ENCODE data around the gene A3GALT2.

Gene A3GALT2

GRCh38 chr1:33305016-33305415 is 15.9 kb downstream of the A3GALT2 start:
- DNase-seq (ENCODE audit: low read depth), result no peak
- no peak overlapping the region for H3K4me3 ChIP-seq (ENCODE audit: control insufficient read depth, low read depth, low read length)
- TF ChIP-seq CTCF (conservative IDR thresholded peaks at IDR 0.05; ENCODE audit: control insufficient read depth, insufficient read depth, low read depth, low read length), result no peak

GRCh38 chr1:33302325-33302724 is 18.6 kb downstream of the A3GALT2 start:
- TF ChIP-seq CTCF (conservative IDR thresholded peaks at IDR 0.05; ENCODE audit: control insufficient read depth, insufficient read depth, low read depth, low read length), result no peak
- no peak overlapping the region for H3K4me3 ChIP-seq (ENCODE audit: control insufficient read depth, low read depth, low read length)
- no peak for DNase-seq (ENCODE audit: low read depth)

DNA sequence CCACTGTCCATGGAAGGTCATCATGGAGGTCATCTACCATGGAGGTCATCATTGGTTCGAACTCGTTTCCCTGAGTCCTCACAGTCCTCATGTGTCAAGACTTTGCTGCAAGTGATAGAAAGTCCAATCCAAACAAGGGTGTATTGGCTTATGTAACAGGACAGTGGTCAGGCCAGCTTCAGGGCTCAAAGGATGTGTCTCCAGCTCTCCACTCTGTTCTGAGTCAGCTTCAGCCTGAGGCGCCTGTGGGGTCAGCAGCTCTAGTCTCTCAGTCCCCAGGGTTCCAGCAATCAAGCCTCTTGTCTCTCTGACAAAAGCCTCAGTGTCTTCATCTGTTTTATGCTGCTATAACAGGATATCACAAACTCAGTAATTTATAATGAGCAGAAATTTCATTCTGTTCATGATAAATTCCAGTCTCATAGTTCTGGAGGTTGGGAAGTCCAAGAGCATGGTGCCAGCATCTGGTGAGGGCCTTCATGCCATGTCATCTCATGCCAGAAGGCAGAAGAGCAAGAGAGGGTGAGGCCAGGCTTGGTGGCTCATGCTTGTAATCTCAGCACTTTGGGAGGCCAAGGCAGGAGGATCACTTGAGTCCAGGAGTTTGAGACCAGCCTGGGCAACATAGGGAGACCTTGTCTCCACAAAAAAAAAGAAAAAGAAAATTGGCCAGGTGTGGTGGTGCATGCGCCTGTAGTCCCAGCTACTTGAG is 19.5 kb downstream of the A3GALT2 start:
- peak; percentile 37 for DNase-seq (ENCODE audit: low read depth)
- no peak overlapping the region for H3K4me3 ChIP-seq (ENCODE audit: control insufficient read depth, low read depth, low read length)
- no peak for TF ChIP-seq CTCF (conservative IDR thresholded peaks at IDR 0.05; ENCODE audit: control insufficient read depth, insufficient read depth, low read depth, low read length)

- H3K4me3 ChIP-seq (ENCODE audit: control insufficient read depth, low read depth, low read length), result no peak overlapping the region
- peak; percentile 83 for DNase-seq (ENCODE audit: low read depth)
- TF ChIP-seq CTCF (conservative IDR thresholded peaks at IDR 0.05; ENCODE audit: control insufficient read depth, insufficient read depth, low read depth, low read length), result no peak
These were observed 20.2 kb downstream of the A3GALT2 start for GRCh38 chr1:33300673-33301072.

GRCh38 chr1:33299461-33300155 is 21.3 kb downstream of the A3GALT2 start:
- H3K4me3 ChIP-seq (ENCODE audit: control insufficient read depth, low read depth, low read length), result no peak overlapping the region
- no peak for TF ChIP-seq CTCF (conservative IDR thresholded peaks at IDR 0.05; ENCODE audit: control insufficient read depth, insufficient read depth, low read depth, low read length)
- DNase-seq (ENCODE audit: low read depth), result no peak

DNA sequence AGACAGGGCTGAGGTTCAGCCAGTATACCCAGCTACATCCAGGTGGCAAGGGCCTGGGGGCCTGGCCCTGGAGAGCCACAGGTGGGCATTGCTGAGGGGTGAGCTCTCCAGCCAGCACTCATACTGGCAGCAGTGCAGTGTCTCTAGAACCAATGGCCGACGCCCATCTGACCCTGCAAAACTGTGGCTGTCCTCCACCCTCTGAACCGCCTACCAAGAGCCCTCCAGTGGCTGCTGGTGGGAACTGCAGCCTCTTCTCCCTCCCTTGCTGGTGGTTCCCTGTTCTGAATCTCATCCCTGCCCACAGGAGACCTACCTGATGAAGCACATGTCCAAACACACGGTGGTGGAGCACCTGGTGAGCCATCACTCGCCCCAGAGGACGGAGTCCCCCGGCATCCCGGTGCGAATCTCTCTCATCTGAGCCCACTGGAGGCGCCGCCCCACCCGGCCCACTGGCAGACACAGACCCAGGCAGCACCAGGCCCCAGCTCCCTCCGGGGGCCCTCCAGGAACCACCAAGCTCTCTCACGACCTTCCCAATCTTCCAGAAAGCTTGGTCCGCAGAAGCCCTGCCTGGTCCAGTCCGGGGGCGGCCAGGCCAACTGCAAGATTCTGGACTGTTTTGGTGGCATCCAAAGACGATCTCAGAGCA is 22.1 kb downstream of the A3GALT2 start:
- peak; percentile 67 for DNase-seq (ENCODE audit: low read depth)
- TF ChIP-seq CTCF (conservative IDR thresholded peaks at IDR 0.05; ENCODE audit: control insufficient read depth, insufficient read depth, low read depth, low read length), result peak; percentile 95
- no peak overlapping the region for H3K4me3 ChIP-seq (ENCODE audit: control insufficient read depth, low read depth, low read length)

Measured in fibroblast of mammary gland (primary cell).